H9 (cell line): ENCODE data around the gene CAMK2N2. TPM values are rescaled to one million over a fixed set of nuclear protein-coding genes. Genes with fewer than 3 reads are reported as not detected.

ENCODE experiments used
- DNase-seq: peaks from one replicate; pipeline ENCODE4 v3.0.0-alpha.2; 2017
- H2AFZ ChIP-seq: one replicate; pipeline ENCODE4 v1.6.1; 2013; ENCODE audit warnings: mild to moderate bottlenecking, low read length, control low read depth, moderate library complexity
- H2AK5ac ChIP-seq: 2 replicates; pipeline ENCODE4 v1.6.1; 2013; ENCODE audit warnings: low read length, control low read depth, mixed read lengths; ENCODE audit not compliant: insufficient read length
- H2BK120ac ChIP-seq: one replicate; pipeline ENCODE4 v1.6.1; 2013; ENCODE audit warnings: low read depth, mild to moderate bottlenecking, low read length, control low read depth, inconsistent platforms; ENCODE audit not compliant: poor library complexity, severe bottlenecking
- H2BK12ac ChIP-seq: 2 replicates; pipeline ENCODE4 v1.6.1; 2013; ENCODE audit warnings: low read length, control low read depth, mixed read lengths, low read depth; ENCODE audit not compliant: insufficient read length
- H2BK15ac ChIP-seq: 2 replicates; pipeline ENCODE4 v1.6.1; 2013; ENCODE audit warnings: low read depth, low read length, control low read depth
- H2BK20ac ChIP-seq: one replicate; pipeline ENCODE4 v1.6.1; 2013; ENCODE audit warnings: low read depth, mild to moderate bottlenecking, low read length, control low read depth, inconsistent platforms; ENCODE audit not compliant: poor library complexity, severe bottlenecking
- H2BK5ac ChIP-seq: 2 replicates; pipeline ENCODE4 v1.6.1; 2013; ENCODE audit warnings: low read length, control low read depth, mixed read lengths; ENCODE audit not compliant: insufficient read length
- H3K14ac ChIP-seq: 2 replicates; pipeline ENCODE4 v1.6.1; 2013; ENCODE audit warnings: low read length, control low read depth; ENCODE audit not compliant: insufficient read depth
- H3K18ac ChIP-seq: 2 replicates; pipeline ENCODE4 v1.6.1; 2013; ENCODE audit warnings: low read depth, mild to moderate bottlenecking, mixed read lengths, low read length, control low read depth; ENCODE audit not compliant: insufficient read length
- H3K23ac ChIP-seq: 2 replicates; pipeline ENCODE4 v1.6.1; 2013; ENCODE audit warnings: low read length, control low read depth, mixed read lengths, low read depth; ENCODE audit not compliant: insufficient read length
- H3K23me2 ChIP-seq: 2 replicates; pipeline ENCODE4 v1.6.1; 2013; ENCODE audit warnings: low read depth, mild to moderate bottlenecking, mixed read lengths, low read length, control low read depth; ENCODE audit not compliant: insufficient read length, poor library complexity, severe bottlenecking
- H3K27ac ChIP-seq: 2 replicates; pipeline ENCODE4 v1.5.1; 2013; ENCODE audit warnings: low read length, control low read depth, mixed read lengths, low read depth; ENCODE audit not compliant: insufficient read length
- H3K27me3 ChIP-seq: 2 replicates; pipeline ENCODE4 v1.6.1; 2013; ENCODE audit warnings: low read length, control low read depth, inconsistent platforms; ENCODE audit not compliant: insufficient read depth
- H3K4ac ChIP-seq: 2 replicates; pipeline ENCODE4 v1.6.1; 2013; ENCODE audit warnings: low read depth, mild to moderate bottlenecking, control low read depth, inconsistent platforms, low read length, moderate library complexity
- H3K4me1 ChIP-seq: 2 replicates; pipeline ENCODE4 v1.6.1; 2013; ENCODE audit warnings: low read length, control low read depth, inconsistent platforms; ENCODE audit not compliant: insufficient read depth
- H3K4me2 ChIP-seq: 2 replicates; pipeline ENCODE4 v1.6.1; 2013; ENCODE audit warnings: low read length, control low read depth, mixed read lengths; ENCODE audit not compliant: insufficient read length, insufficient read depth
- H3K56ac ChIP-seq: 2 replicates; pipeline ENCODE4 v1.6.1; 2013; ENCODE audit warnings: low read depth, mild to moderate bottlenecking, mixed read lengths, low read length, control low read depth; ENCODE audit not compliant: insufficient read length
- H3K79me1 ChIP-seq: 2 replicates; pipeline ENCODE4 v1.6.1; 2013; ENCODE audit warnings: low read depth, mild to moderate bottlenecking, moderate library complexity, low read length, control low read depth, inconsistent platforms; ENCODE audit not compliant: insufficient read depth, poor library complexity, severe bottlenecking
- H3K79me2 ChIP-seq: 2 replicates; pipeline ENCODE4 v1.6.1; 2013; ENCODE audit warnings: low read length, control low read depth, inconsistent platforms; ENCODE audit not compliant: insufficient read depth
- H3K9ac ChIP-seq: 2 replicates; pipeline ENCODE4 v1.6.1; 2013; ENCODE audit warnings: low read length, control low read depth, mixed read lengths; ENCODE audit not compliant: insufficient read length; ENCODE audit errors: extremely low read depth
- H3K9me3 ChIP-seq: one replicate; pipeline ENCODE4 v1.6.1; 2013; ENCODE audit warnings: low read depth, low read length, inconsistent platforms; ENCODE audit not compliant: control insufficient read depth
- H3T11ph ChIP-seq: one replicate; pipeline ENCODE4 v1.6.1; 2013; ENCODE audit warnings: mild to moderate bottlenecking, low read length, control low read depth, inconsistent platforms
- H4K20me1 ChIP-seq: one replicate; pipeline ENCODE4 v1.6.1; 2013; ENCODE audit not compliant: control insufficient read depth, insufficient read length, insufficient read depth
- H4K5ac ChIP-seq: 2 replicates; pipeline ENCODE4 v1.6.1; 2013; ENCODE audit warnings: low read depth, mild to moderate bottlenecking, mixed read lengths, low read length, control low read depth; ENCODE audit not compliant: insufficient read length
- H4K8ac ChIP-seq: replicated peaks from 2 replicates; pipeline ENCODE4 v1.6.1; 2013; ENCODE audit warnings: low read length, control low read depth, mixed read lengths, low read depth; ENCODE audit not compliant: insufficient read length
- H4K91ac ChIP-seq: 2 replicates; pipeline ENCODE4 v1.6.1; 2013; ENCODE audit warnings: low read depth, mild to moderate bottlenecking, moderate library complexity, mixed read lengths, low read length, control low read depth; ENCODE audit not compliant: insufficient read length
- H3K27ac Mint-ChIP-seq, 3 experiments: 2 replicates in 2 of 3; 3 replicates in 1 of 3; pipeline ENCODE4 v1.8.0; 2020 to 2021; ENCODE audit warnings: mixed read lengths in 3 of 3, mild to moderate bottlenecking in 1 of 3, moderate library complexity in 1 of 3
- H3K27me3 Mint-ChIP-seq: 2 replicates; pipeline ENCODE4 v1.8.0; 2021; ENCODE audit warnings: low read depth, mild to moderate bottlenecking, moderate library complexity, mixed read lengths
- H3K36me3 Mint-ChIP-seq, 3 experiments: 2 replicates in 2 of 3; 3 replicates in 1 of 3; pipeline ENCODE4 v1.8.0; 2020 to 2021; ENCODE audit warnings: low read depth in 3 of 3, mixed read lengths in 3 of 3; ENCODE audit not compliant: insufficient read depth in 1 of 3
- H3K4me1 Mint-ChIP-seq, 2 experiments: 2 replicates each; pipeline ENCODE4 v1.8.0; 2020; ENCODE audit warnings: mixed read lengths in 2 of 2
- H3K4me3 Mint-ChIP-seq, 2 experiments: 2 replicates in 1 of 2; 3 replicates in 1 of 2; pipeline ENCODE4 v1.8.0; 2020 to 2021; ENCODE audit warnings: mild to moderate bottlenecking in 2 of 2, mixed read lengths in 2 of 2, moderate library complexity in 1 of 2
- H3K9me3 Mint-ChIP-seq, 2 experiments: 2 replicates in 1 of 2; 3 replicates in 1 of 2; pipeline ENCODE4 v1.8.0; 2020; ENCODE audit warnings: mild to moderate bottlenecking in 2 of 2, mixed read lengths in 2 of 2, moderate library complexity in 1 of 2
- CTCF ChIP-seq: fragments of 200-600 bp; sonication (generic); conservative IDR thresholded peaks from 3 replicates; pipeline ENCODE4 v1.8.0; 2021; ENCODE audit warnings: antibody characterized with exemption, mild to moderate bottlenecking
- WGBS: extraction: QIAGEN DNeasy Blood & Tissue Kit; methylation state at CpG from one replicate; pipeline ENCODE4 v1.1.7; 2013; ENCODE audit warnings: missing lambda C conversion rate, low lambda C conversion rate, mixed read lengths; ENCODE audit not compliant: insufficient read length; ENCODE audit errors: extremely low coverage; 5-methylcytosine and 5-hydroxymethylcytosine counted together
- total RNA-seq: library from RNA; stranded (reverse); gene quantifications from 2 replicates; pipeline ENCODE4 v1.2.1, GENCODE V29; 2021

CAMK2N2 gene
- total RNA-seq, 1 experiment from 2014 or later = 12.6 TPM

GRCh38 chr3:184238246-184238818 is 23.0 kb downstream of the CAMK2N2 start:
- no peak overlapping the region for H3K27ac ChIP-seq
- H2AK5ac ChIP-seq = no peak overlapping the region
- H3K4ac ChIP-seq = no peak overlapping the region
- H3K9me3 ChIP-seq = no peaks in the 10 kb centered on the region
- Mint-ChIP-seq H3K4me3 (no peak overlapping the region), H3K4me1 (0 out of 4 replicates have a peak, but pooled peaks cover 0 to 4% of the 10 kb centered on the region in 2 experiments), H3K27me3 (peaks cover 8% of the 10 kb centered on the region), H3K27ac (no peak overlapping the region), H3K36me3 (peaks cover 6 to 14% (median 12%) of the 10 kb centered on the region in 3 experiments; a peak in 6 of 7 replicates), H3K9me3 (no peaks in the 10 kb centered on the region)
- H3K79me2 ChIP-seq = no peaks in the 10 kb centered on the region
- H3K14ac ChIP-seq = no peak overlapping the region
- no peaks in the 10 kb centered on the region for H3K4me1 ChIP-seq
- no peak overlapping the region for H4K91ac ChIP-seq
- no peak overlapping the region for H2BK15ac ChIP-seq
- H4K5ac ChIP-seq = no peak overlapping the region
- TF ChIP-seq CTCF = no peak
- H2BK5ac ChIP-seq = no peak overlapping the region
- H3K23me2 ChIP-seq = no peaks in the 10 kb centered on the region
- H2BK12ac ChIP-seq = no peak overlapping the region
- no peaks in the 10 kb centered on the region for H3K27me3 ChIP-seq
- no peak overlapping the region for H3K23ac ChIP-seq
- no peak overlapping the region for H3K18ac ChIP-seq
- H3T11ph ChIP-seq = no peak overlapping the region
- no CpG with 5 or more reads among the region's 13 CpGs for WGBS
- no peak overlapping the region for H3K56ac ChIP-seq
- no peak overlapping the region for H2BK20ac ChIP-seq
- no peaks in the 10 kb centered on the region for H3K79me1 ChIP-seq
- H4K8ac ChIP-seq = no peak overlapping the region
- H2AFZ ChIP-seq = no peak overlapping the region
- H3K9ac ChIP-seq = no peak overlapping the region
- H4K20me1 ChIP-seq = no peaks in the 10 kb centered on the region
- DNase-seq = no peak
- H2BK120ac ChIP-seq = no peak overlapping the region
- H3K4me2 ChIP-seq = no peak overlapping the region
